GM21381 (cell line): ENCODE data around the gene VEGFB.

Source experiments
- ATAC-seq: cut with Tn5 transposase; IDR thresholded peaks from one replicate; pipeline ENCODE4 v1.9.1; 2021; ENCODE audit warnings: mild to moderate bottlenecking, moderate library complexity; ENCODE audit not compliant: unreplicated experiment

VEGFB gene

GRCh38 chr11:64210301-64211020 lies 23.9 kb upstream of the VEGFB start:
- no peak for ATAC-seq

GRCh38 chr11:64211181-64211872 lies 23.1 kb upstream of the VEGFB start:
- no peak for ATAC-seq

GRCh38 chr11:64216879-64217278 lies 17.5 kb upstream of the VEGFB start:
- no peak for ATAC-seq

GRCh38 chr11:64218628-64219353 lies 15.6 kb upstream of the VEGFB start:
- ATAC-seq: no peak

- no peak for ATAC-seq
Measured at GRCh38 chr11:64219354-64219684, 15.1 kb upstream of the VEGFB start.

- no peak for ATAC-seq
Measured at GRCh38 chr11:64219755-64220154, 14.6 kb upstream of the VEGFB start.

- no peak for ATAC-seq
Measured at GRCh38 chr11:64220271-64220670, 14.1 kb upstream of the VEGFB start.

GRCh38 chr11:64220798-64221197 lies 13.6 kb upstream of the VEGFB start:
- ATAC-seq: no peak

- ATAC-seq: no peak
Measured at GRCh38 chr11:64222651-64223000, 11.8 kb upstream of the VEGFB start.

- no peak for ATAC-seq
Measured at GRCh38 chr11:64223001-64223651, 11.3 kb upstream of the VEGFB start.

GRCh38 chr11:64224151-64224890 lies 10.1 kb upstream of the VEGFB start:
- ATAC-seq: no peak

GRCh38 chr11:64224891-64225607 lies 9.3 kb upstream of the VEGFB start:
- ATAC-seq: no peak

- peak; percentile 54 for ATAC-seq
Measured at GRCh38 chr11:64225608-64226506, 8.5 kb upstream of the VEGFB start, which contains the start of the genes NUDT22 and TRPT1. TSS of gene NUDT22 (plus strand) at chr11:64226274. CDS start at chr11:64226653, 379 bp downstream. TSS of gene TRPT1 (minus strand) at chr11:64226186. CDS start at chr11:64225860, 326 bp downstream.

GRCh38 chr11:64226507-64227051 lies 7.8 kb upstream of the VEGFB start:
- ATAC-seq: peak; percentile 24

GRCh38 chr11:64227405-64227956 lies 6.9 kb upstream of the VEGFB start:
- ATAC-seq: no peak

GRCh38 chr11:64229090-64229743 lies 5.2 kb upstream of the VEGFB start:
- no peak for ATAC-seq

GRCh38 chr11:64229744-64230170 lies 4.6 kb upstream of the VEGFB start:
- ATAC-seq: no peak
